Endodermal cell (in vitro differentiated cells): ENCODE results near the gene PPP1R14D. TPM values are rescaled to one million over a fixed set of nuclear protein-coding genes. Genes with fewer than 3 reads are reported as not detected.
A peak's percentile ranks its signal among the peaks of the same experiment; 100 is the strongest.

ENCODE experiments used
- DNase-seq: peaks from one replicate; pipeline ENCODE4 v3.0.0-alpha.2; 2017
- H3K27ac ChIP-seq: 2 replicates; pipeline ENCODE4 v1.5.1; 2013; ENCODE audit warnings: mild to moderate bottlenecking, low read depth, low read length, moderate library complexity
- H3K27me3 ChIP-seq: 2 replicates; pipeline ENCODE4 v1.6.1; 2013; ENCODE audit warnings: mild to moderate bottlenecking, low read length, moderate library complexity; ENCODE audit not compliant: insufficient read depth, control insufficient read depth, poor library complexity, severe bottlenecking
- H3K36me3 ChIP-seq: 2 replicates; pipeline ENCODE4 v1.7.0; 2013; ENCODE audit warnings: mild to moderate bottlenecking, low read length, moderate library complexity; ENCODE audit not compliant: control insufficient read depth, insufficient read depth
- H3K4me1 ChIP-seq: one replicate; pipeline ENCODE4 v1.7.0; 2013; ENCODE audit warnings: low read length; ENCODE audit not compliant: control insufficient read depth, insufficient read depth
- H3K4me3 ChIP-seq: 2 replicates; pipeline ENCODE4 v1.5.1; 2013; ENCODE audit warnings: mild to moderate bottlenecking, low read length, moderate library complexity
- H3K9ac ChIP-seq: 2 replicates; pipeline ENCODE4 v1.6.1; 2013; ENCODE audit warnings: mild to moderate bottlenecking, low read length, moderate library complexity; ENCODE audit not compliant: poor library complexity, severe bottlenecking; ENCODE audit errors: extremely low read depth
- H3K9me3 ChIP-seq: 2 replicates; pipeline ENCODE4 v1.6.1; 2013; ENCODE audit warnings: mild to moderate bottlenecking, low read length, moderate library complexity; ENCODE audit not compliant: control insufficient read depth
- H3K27ac Mint-ChIP-seq: 2 replicates; pipeline ENCODE4 v1.8.0; 2020; ENCODE audit warnings: mixed read lengths
- H3K27me3 Mint-ChIP-seq: 2 replicates; pipeline ENCODE4 v1.8.0; 2021; ENCODE audit warnings: mild to moderate bottlenecking, mixed read lengths; ENCODE audit not compliant: insufficient read depth
- H3K36me3 Mint-ChIP-seq: 2 replicates; pipeline ENCODE4 v1.8.0; 2020; ENCODE audit warnings: low read depth, mixed read lengths
- H3K4me1 Mint-ChIP-seq: 2 replicates; pipeline ENCODE4 v1.8.0; 2020; ENCODE audit warnings: mixed read lengths
- H3K4me3 Mint-ChIP-seq: 2 replicates; pipeline ENCODE4 v1.8.0; 2020; ENCODE audit warnings: mild to moderate bottlenecking, moderate library complexity, mixed read lengths
- H3K9me3 Mint-ChIP-seq: 2 replicates; pipeline ENCODE4 v1.8.0; 2020; ENCODE audit warnings: mild to moderate bottlenecking, mixed read lengths
- WGBS, 2 experiments: methylation state at CpG; one replicate each; pipeline versions ENCODE4 v1.1.5 to v1.1.7; 2013; ENCODE audit warnings: missing lambda C conversion rate in 2 of 2, mixed read lengths in 1 of 2; ENCODE audit not compliant: insufficient coverage in 1 of 2, insufficient read length in 1 of 2; 5-methylcytosine and 5-hydroxymethylcytosine counted together
- total RNA-seq, 2 donors: library from RNA; stranded (reverse); fragmentation: NEBNext Ultra II Directional in 1 of 2; extraction: Animal tissue kit (Norgen Biotek cat#: 25700) in 1 of 2; gene quantifications; 2 replicates in 1 of 2; 3 replicates in 1 of 2; pipeline ENCODE4 v1.2.1, GENCODE V29; 2021
- TF ChIP-seq, protein P1 (sequence below): fragments of 200-600 bp; sonication (generic); conservative IDR thresholded peaks from 2 replicates; pipeline ENCODE4 v1.5.0; 2021; ENCODE audit warnings: antibody characterized with exemption, mild to moderate bottlenecking

The PPP1R14D gene
- total RNA-seq, 2 donors from 2014 or later = not detected

DNA sequence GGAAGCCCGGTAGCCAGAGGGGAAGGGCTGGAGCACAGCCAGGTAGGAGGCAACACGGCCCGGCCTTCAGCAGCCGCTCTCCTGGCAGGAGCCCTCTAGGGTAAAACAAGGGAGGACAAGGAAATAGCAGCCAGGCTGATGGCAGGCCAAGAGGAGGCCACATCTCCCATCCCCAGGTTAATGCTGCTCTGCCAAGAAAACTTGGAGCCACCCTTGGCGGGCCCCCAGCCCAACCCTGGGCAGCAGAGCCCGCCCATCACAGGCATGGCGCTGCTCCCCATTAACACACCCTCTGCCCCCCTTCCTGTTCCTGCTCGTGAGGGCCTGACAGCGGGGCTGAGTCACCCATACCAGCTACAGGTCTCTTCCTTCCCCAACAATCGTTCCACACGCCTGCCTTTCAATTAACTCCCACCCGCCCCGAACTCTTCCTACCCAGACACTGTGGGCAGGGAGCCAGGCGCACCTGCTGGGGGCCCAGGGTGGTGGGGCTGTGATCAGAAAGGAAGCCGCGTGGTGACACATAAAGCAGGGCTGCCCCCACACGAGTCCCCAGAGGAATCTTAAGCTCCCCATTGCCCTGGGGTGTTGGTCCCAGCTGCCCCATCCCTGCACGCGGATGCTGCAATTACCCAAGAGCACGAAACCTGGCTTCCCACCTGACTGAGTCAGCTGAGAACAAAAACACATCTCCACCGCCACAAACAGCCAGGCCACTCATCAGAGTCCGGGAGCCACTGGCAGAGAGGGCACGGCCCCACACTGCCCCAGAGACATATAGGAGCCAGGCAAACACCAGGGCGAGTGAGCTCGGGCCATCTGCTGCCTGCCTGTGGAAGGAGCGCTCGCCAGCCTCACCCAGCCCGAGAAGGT is 59.0 kb downstream of the PPP1R14D start, which contains the start of gene C15orf62:
C15orf62 (plus strand) TSS at position 707 of the 873 bp plus-strand sequence. CDS start 516 bp downstream, outside the sequence.
- H3K27me3 ChIP-seq = no peaks in the 10 kb centered on the region
- H3K9me3 ChIP-seq = no peaks in the 10 kb centered on the region
- Mint-ChIP-seq H3K27me3 (no peaks in the 10 kb centered on the region), H3K4me1 (peaks cover 18% of the 10 kb centered on the region), H3K9me3 (no peaks in the 10 kb centered on the region), H3K36me3 (peaks cover 6% of the 10 kb centered on the region), H3K4me3 (no peak within 1 kb of the TSS), H3K27ac (peak within 1 kb of the TSS; percentile 64)
- WGBS, 2 experiments = 92 to 94% methylated on average over 15 to 28 of the region's 28 CpGs
- H3K36me3 ChIP-seq = peaks cover 9% of the 10 kb centered on the region
- H3K27ac ChIP-seq = no peak within 1 kb of the TSS
- peaks cover 8% of the 10 kb centered on the region for H3K4me1 ChIP-seq
- no peak for DNase-seq
- no peak within 1 kb of the TSS for H3K4me3 ChIP-seq
- no peak within 1 kb of the TSS for H3K9ac ChIP-seq
- TF ChIP-seq, protein P1, sequence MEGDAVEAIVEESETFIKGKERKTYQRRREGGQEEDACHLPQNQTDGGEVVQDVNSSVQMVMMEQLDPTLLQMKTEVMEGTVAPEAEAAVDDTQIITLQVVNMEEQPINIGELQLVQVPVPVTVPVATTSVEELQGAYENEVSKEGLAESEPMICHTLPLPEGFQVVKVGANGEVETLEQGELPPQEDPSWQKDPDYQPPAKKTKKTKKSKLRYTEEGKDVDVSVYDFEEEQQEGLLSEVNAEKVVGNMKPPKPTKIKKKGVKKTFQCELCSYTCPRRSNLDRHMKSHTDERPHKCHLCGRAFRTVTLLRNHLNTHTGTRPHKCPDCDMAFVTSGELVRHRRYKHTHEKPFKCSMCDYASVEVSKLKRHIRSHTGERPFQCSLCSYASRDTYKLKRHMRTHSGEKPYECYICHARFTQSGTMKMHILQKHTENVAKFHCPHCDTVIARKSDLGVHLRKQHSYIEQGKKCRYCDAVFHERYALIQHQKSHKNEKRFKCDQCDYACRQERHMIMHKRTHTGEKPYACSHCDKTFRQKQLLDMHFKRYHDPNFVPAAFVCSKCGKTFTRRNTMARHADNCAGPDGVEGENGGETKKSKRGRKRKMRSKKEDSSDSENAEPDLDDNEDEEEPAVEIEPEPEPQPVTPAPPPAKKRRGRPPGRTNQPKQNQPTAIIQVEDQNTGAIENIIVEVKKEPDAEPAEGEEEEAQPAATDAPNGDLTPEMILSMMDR = no peak

DNA sequence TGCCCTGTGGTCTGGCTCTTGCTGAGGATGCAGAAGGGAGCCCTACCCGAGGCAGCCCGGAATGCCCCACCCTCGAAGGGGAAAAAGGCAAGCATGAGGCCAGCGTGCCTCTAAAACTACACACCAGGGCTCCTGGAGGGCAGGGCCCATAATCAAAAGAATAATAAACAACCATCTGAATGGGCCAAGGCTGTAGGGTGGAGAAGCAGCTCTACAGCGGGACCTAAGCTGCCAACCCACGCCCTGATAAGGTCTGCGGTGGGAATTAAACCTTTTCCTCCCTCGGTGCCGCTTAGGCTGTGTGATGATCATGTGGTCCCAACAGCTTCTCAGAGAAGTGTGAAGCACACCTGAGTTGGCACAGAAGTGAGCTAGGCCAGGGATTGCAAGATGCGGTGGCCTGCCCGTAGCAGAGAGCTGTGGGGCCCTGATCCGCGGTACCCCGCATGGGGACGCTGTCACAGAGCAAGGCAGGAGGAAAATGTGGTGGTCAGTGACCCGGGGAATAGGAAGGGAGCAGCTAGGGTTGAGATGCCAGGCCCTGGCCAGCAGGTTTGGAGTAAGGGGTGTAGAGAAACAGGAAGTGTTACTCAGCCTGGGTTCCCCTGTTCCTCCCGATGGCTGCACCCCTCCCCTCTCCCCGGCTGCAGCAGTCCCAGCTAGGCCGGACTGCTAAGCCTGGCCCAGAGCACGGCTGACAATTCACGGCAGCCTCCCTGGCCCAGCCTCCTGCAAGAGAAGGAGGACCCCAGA is 59.8 kb downstream of the PPP1R14D start:
- H3K27ac Mint-ChIP-seq = no peak overlapping the region
- no peak overlapping the region for H3K9ac ChIP-seq

DNA sequence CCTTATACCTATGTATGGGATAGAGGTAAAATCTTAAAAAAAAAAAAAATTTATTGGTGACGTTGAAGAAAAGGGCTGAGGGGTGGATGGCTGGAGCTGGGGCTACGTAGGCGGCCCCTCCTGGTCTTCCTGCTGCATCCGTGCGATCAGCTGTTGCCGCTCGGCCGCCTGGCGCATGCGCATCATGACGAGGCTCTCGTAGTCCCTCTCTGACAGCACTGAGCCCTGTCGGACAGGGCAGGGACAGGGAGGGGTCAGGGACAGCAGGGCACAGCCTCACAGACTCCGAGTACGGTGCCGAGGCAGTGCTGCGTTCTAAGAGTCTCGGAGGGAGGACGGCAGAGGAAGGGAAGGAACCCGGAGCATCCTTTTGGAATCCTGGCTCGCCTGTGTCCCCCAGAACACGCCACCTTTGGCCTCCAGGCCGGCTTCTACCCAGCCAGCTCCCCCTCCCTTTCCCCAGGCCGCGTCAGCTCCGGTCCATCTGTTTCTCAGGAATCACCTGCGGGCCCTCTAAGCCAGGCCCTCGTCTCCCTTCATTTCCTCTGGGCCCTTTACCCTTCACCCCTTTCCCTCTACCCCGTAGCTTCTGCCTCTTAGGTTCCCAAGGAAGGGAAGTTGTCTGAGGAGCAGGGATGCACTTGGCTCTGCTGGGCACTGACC is 60.5 kb downstream of the PPP1R14D start:
- TF ChIP-seq, protein P1 = no peak
- Histone ChIP-seq H3K4me1 (peaks cover 8% of the 10 kb centered on the region), H3K4me3 (no peak overlapping the region), H3K27ac (no peak overlapping the region), H3K36me3 (peaks cover 9% of the 10 kb centered on the region), H3K9ac (no peak overlapping the region), H3K27me3 (no peaks in the 10 kb centered on the region), H3K9me3 (no peaks in the 10 kb centered on the region)
- peaks cover 20% of the 10 kb centered on the region for H3K4me1 Mint-ChIP-seq
- 95 to 96% methylated on average over 25 to 29 of the region's 29 CpGs for WGBS, 2 experiments
- peaks cover 6% of the 10 kb centered on the region for H3K36me3 Mint-ChIP-seq
- no peak for DNase-seq
- H3K27ac Mint-ChIP-seq = no peak overlapping the region
- no peak overlapping the region for H3K4me3 Mint-ChIP-seq
- H3K27me3 Mint-ChIP-seq = no peaks in the 10 kb centered on the region
- H3K9me3 Mint-ChIP-seq = no peaks in the 10 kb centered on the region

More for the DNA sequence above, 59.8 kb downstream of the PPP1R14D start:
- H3K4me1 ChIP-seq = peaks cover 8% of the 10 kb centered on the region
- no peak overlapping the region for H3K4me3 Mint-ChIP-seq
- no peaks in the 10 kb centered on the region for H3K9me3 ChIP-seq
- no peak for DNase-seq
- H3K27ac ChIP-seq = no peak overlapping the region
- whole genome bisulfite sequencing, 2 experiments = 94 to 99% methylated on average over 13 to 21 of the region's 21 CpGs
- no peaks in the 10 kb centered on the region for H3K27me3 ChIP-seq
- peaks cover 20% of the 10 kb centered on the region for H3K4me1 Mint-ChIP-seq
- TF ChIP-seq, protein P1 = no peak
- H3K4me3 ChIP-seq = no peak overlapping the region
- H3K36me3 Mint-ChIP-seq = peaks cover 6% of the 10 kb centered on the region
- no peaks in the 10 kb centered on the region for H3K27me3 Mint-ChIP-seq
- H3K36me3 ChIP-seq = peaks cover 9% of the 10 kb centered on the region
- no peaks in the 10 kb centered on the region for H3K9me3 Mint-ChIP-seq
